Suprapubic skin (tissue), 4 donors: ENCODE results near the gene USF1.

Source experiments
- CTCF ChIP-seq, 2 donors: fragments of 200-600 bp in 1 of 2; fragments of 450-650 bp in 1 of 2; sonication (generic) in 1 of 2; IDR thresholded peaks; one replicate each; pipeline ENCODE4 v1.5.1; 2016 to 2019; ENCODE audit warnings: antibody characterized with exemption in 2 of 2, mild to moderate bottlenecking in 1 of 2, moderate library complexity in 1 of 2
- EP300 ChIP-seq: sonication (generic); formaldehyde crosslinking; IDR thresholded peaks from one replicate; pipeline ENCODE4 v1.6.1; 2017; ENCODE audit warnings: antibody characterized with exemption
- POLR2A ChIP-seq, 2 donors: fragments of 450-650 bp; IDR thresholded peaks; one replicate each; pipeline ENCODE4 v1.6.1; 2017; ENCODE audit warnings: antibody characterized with exemption in 2 of 2, mild to moderate bottlenecking in 2 of 2, moderate library complexity in 2 of 2
- POLR2AphosphoS5 ChIP-seq, 3 donors: sonication (generic); formaldehyde crosslinking; IDR thresholded peaks; one replicate each; pipeline ENCODE4 v1.6.1; 2017; ENCODE audit warnings: antibody characterized with exemption in 3 of 3

GRCh38 chr1:161082996-161083747, 37.4 kb upstream of the USF1 start:
- TF ChIP-seq POLR2AphosphoS5 (IDR thresholded peaks at IDR 0.05) = peak; percentile 18 to 97 (median 94)
- TF ChIP-seq CTCF (IDR thresholded peaks at IDR 0.05) = no peak
- TF ChIP-seq POLR2A (IDR thresholded peaks at IDR 0.05) = no peak
- TF ChIP-seq EP300 = no peak
